ENCODE data around the gene DDX4. TPM values are rescaled to one million over a fixed set of nuclear protein-coding genes. Genes with fewer than 3 reads are reported as not detected.
"Not testable (repeated sequence)": the region's sequence is repeated elsewhere in the genome, so short reads cannot be mapped to it uniquely, and the experiment has no call there.

The DDX4 gene
- total RNA-seq, 3 donors from 2014 or later, result not detected

DNA sequence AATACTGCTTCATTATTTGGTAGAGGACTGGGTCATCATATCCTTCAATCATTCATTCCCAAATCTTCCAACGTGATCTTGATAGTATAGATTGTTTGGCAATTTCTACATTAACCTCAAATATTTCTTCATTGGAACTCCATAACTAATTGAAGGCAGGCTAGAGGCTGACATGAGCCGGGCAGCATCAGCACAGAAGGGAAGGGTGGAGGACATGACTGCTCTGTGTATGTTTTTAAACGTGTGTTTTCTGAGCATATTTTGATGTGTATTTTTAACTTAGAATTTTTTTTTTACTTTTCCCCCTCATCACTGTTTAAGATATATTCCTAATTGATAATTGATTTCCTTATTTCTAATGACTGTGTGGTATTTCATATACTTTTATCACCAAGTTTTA is 12.6 kb downstream of the DDX4 start:
- DNase-seq, result no peak
- Histone ChIP-seq H3K4me1 (ENCODE audit: low read depth) (no peaks in the 10 kb centered on the region), H3K4me3 (no peak overlapping the region), H3K36me3 (ENCODE audit: low read depth) (no peaks in the 10 kb centered on the region), H3K9me3 (no peaks in the 10 kb centered on the region)
- ATAC-seq, result no peak
- intact Hi-C loops (cut with DNase I, micrococcal nuclease), result no loop called here
- TF ChIP-seq, protein P1, sequence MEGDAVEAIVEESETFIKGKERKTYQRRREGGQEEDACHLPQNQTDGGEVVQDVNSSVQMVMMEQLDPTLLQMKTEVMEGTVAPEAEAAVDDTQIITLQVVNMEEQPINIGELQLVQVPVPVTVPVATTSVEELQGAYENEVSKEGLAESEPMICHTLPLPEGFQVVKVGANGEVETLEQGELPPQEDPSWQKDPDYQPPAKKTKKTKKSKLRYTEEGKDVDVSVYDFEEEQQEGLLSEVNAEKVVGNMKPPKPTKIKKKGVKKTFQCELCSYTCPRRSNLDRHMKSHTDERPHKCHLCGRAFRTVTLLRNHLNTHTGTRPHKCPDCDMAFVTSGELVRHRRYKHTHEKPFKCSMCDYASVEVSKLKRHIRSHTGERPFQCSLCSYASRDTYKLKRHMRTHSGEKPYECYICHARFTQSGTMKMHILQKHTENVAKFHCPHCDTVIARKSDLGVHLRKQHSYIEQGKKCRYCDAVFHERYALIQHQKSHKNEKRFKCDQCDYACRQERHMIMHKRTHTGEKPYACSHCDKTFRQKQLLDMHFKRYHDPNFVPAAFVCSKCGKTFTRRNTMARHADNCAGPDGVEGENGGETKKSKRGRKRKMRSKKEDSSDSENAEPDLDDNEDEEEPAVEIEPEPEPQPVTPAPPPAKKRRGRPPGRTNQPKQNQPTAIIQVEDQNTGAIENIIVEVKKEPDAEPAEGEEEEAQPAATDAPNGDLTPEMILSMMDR (IDR thresholded peaks at IDR 0.05), result no peak

DNA sequence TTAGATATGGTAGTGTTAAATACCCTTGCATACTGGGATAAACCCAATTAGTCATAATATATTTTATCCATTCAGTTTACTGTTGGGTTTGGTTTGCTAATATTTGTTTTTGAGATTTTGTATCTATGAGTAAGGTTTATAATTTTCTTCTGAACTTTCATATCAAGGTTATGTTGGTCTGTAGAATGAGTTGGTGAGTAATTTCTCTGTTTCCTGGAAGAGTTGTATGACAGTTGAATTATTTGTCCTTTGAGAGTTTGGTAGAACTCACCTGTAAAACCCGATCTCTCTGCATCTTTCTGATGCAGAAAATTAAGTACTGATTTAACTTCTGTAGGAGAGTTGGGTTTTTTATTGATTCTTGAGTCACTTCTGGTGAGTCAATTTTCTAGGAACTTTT is 20.4 kb downstream of the DDX4 start:
- TF ChIP-seq, protein P1 (IDR thresholded peaks at IDR 0.05), result no peak
- intact Hi-C loops (cut with DNase I, micrococcal nuclease), result no loop called here
- H3K4me3 ChIP-seq, result no peak overlapping the region
- H3K36me3 ChIP-seq (ENCODE audit: low read depth), result no peaks in the 10 kb centered on the region
- no peak for ATAC-seq
- no peaks in the 10 kb centered on the region for H3K4me1 ChIP-seq (ENCODE audit: low read depth)
- DNase-seq, result no peak
- no peaks in the 10 kb centered on the region for H3K9me3 ChIP-seq

- Histone ChIP-seq H3K9me3 (no peaks in the 10 kb centered on the region), H3K36me3 (ENCODE audit: low read depth) (no peaks in the 10 kb centered on the region), H3K4me1 (ENCODE audit: low read depth) (no peaks in the 10 kb centered on the region), H3K4me3 (no peak overlapping the region)
- DNase-seq (no peak), ATAC-seq (no peak)
- intact Hi-C loops (cut with DNase I, micrococcal nuclease), result no loop called here
- TF ChIP-seq, protein P1 (IDR thresholded peaks at IDR 0.05), result no peak
These were observed 20.9 kb downstream of the DDX4 start for GRCh38 chr5:55758714-55759113.

- H3K4me3 ChIP-seq; DNase-seq; H3K9me3 ChIP-seq; H3K4me1 ChIP-seq (ENCODE audit: low read depth); intact Hi-C loops (cut with DNase I, micrococcal nuclease); H3K36me3 ChIP-seq (ENCODE audit: low read depth); ATAC-seq: not testable (repeated sequence)
These were observed 23.9 kb downstream of the DDX4 start for GRCh38 chr5:55761721-55762120.

- DNase-seq, result no peak
- Histone ChIP-seq H3K4me3 (no peak overlapping the region), H3K36me3 (ENCODE audit: low read depth) (no peaks in the 10 kb centered on the region), H3K9me3 (no peaks in the 10 kb centered on the region), H3K4me1 (ENCODE audit: low read depth) (no peaks in the 10 kb centered on the region)
- TF ChIP-seq, protein P1 (IDR thresholded peaks at IDR 0.05), result no peak
- intact Hi-C loops (cut with DNase I, micrococcal nuclease), result no loop called here
- no peak for ATAC-seq
These were observed 26.0 kb downstream of the DDX4 start for GRCh38 chr5:55763746-55764420.

GRCh38 chr5:55768279-55768678 is 30.4 kb downstream of the DDX4 start:
- Histone ChIP-seq H3K4me3 (no peak overlapping the region), H3K9me3 (no peaks in the 10 kb centered on the region), H3K4me1 (ENCODE audit: low read depth) (no peaks in the 10 kb centered on the region), H3K36me3 (ENCODE audit: low read depth) (no peaks in the 10 kb centered on the region)
- ATAC-seq, result no peak
- intact Hi-C loops (cut with DNase I, micrococcal nuclease), result no loop called here
- TF ChIP-seq, protein P1 (IDR thresholded peaks at IDR 0.05), result no peak
- no peak for DNase-seq

Data from mucosa of descending colon (tissue), 3 donors.